ENCODE data around the gene FLG. TPM values are rescaled to one million over a fixed set of nuclear protein-coding genes. Genes with fewer than 3 reads are reported as not detected.
"Not testable (repeated sequence)": the region's sequence is repeated elsewhere in the genome, so short reads cannot be mapped to it uniquely, and the experiment has no call there.

The FLG gene
- total RNA-seq, 1 experiment from 2014 or later, result not detected

DNA sequence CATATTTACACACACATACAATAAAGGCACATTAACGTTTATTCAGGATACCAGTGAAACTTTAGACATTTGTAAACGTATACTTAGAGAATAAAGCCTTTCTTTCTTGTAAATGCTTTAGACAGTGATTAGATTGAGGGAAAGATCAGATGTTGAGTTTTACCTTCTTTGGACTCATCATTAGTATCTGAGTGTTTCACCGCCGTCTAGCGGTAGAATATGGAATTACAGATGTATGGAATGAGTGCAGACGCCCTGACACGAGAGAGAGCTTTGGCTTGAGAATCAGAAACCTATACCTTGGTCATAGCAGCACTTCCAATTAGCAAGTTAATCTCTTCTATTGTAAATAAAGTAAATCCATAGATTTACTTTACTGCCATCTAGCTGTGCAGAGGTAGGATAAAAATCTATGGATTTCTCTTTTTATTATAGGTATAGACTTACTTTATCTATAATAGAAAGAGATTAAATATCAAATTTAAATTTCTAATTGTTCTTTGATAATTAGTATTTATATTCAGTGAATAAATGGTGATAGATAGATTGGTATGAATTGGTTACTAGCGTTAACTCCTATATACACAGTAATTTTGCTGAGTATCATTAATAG, 22.2 kb upstream of the FLG start:
- no peaks in the 10 kb centered on the region for H3K4me1 ChIP-seq (ENCODE audit: low read length)
- H3K36me3 ChIP-seq (ENCODE audit: insufficient read depth, low read length), result no peaks in the 10 kb centered on the region
- no peak overlapping the region for H3K9ac ChIP-seq (ENCODE audit: low read length)
- no peaks in the 10 kb centered on the region for H3K79me2 ChIP-seq (ENCODE audit: low read length)
- no peak overlapping the region for H2AFZ ChIP-seq (ENCODE audit: low read length)
- DNase-seq, result peak; percentile 88
- H3K9me2 ChIP-seq (replicated peaks; ENCODE audit: insufficient read depth, low read length), result no peaks in the 10 kb centered on the region
- H3K9me3 ChIP-seq (ENCODE audit: low read length), result no peaks in the 10 kb centered on the region
- no peaks in the 10 kb centered on the region for H4K20me1 ChIP-seq (ENCODE audit: insufficient read depth, low read depth, low read length)
- H3K27ac ChIP-seq (ENCODE audit: low read length), result no peak overlapping the region
- no peak overlapping the region for H3K4me3 ChIP-seq (ENCODE audit: low read length)
- H3K27me3 ChIP-seq (ENCODE audit: low read length), result no peaks in the 10 kb centered on the region
- H3K4me2 ChIP-seq (ENCODE audit: low read depth, low read length, poor library complexity, severe bottlenecking), result no peak overlapping the region

DNA sequence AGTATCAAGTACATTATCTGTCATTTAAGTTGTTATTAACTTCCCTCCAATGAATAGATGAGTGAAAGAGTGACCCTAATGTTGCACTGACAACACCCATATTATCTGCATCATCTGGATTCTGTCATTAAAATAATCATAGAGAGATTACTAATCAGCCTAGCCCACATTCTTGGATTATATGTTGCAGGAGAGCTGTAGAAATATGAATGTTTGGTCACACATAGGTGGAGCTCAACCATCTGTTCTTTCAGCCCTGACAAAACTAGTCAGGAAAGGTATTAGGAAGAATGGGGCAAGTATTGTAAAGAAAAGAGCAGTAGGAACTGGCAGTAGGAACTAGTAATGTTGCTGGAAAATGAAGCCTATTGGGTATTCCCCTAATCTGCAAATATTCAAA, 19.4 kb upstream of the FLG start:
- no peaks in the 10 kb centered on the region for H3K4me1 ChIP-seq (ENCODE audit: low read length)
- H3K27me3 ChIP-seq (ENCODE audit: low read length), result no peaks in the 10 kb centered on the region
- H3K27ac ChIP-seq (ENCODE audit: low read length), result no peak overlapping the region
- no peaks in the 10 kb centered on the region for H3K9me3 ChIP-seq (ENCODE audit: low read length)
- DNase-seq, result no peak
- no peak overlapping the region for H3K4me3 ChIP-seq (ENCODE audit: low read length)
- H3K36me3 ChIP-seq (ENCODE audit: insufficient read depth, low read length), result no peaks in the 10 kb centered on the region
- no peak overlapping the region for H3K4me2 ChIP-seq (ENCODE audit: low read depth, low read length, poor library complexity, severe bottlenecking)
- no peak overlapping the region for H2AFZ ChIP-seq (ENCODE audit: low read length)
- H3K9ac ChIP-seq (ENCODE audit: low read length), result no peak overlapping the region
- H3K79me2 ChIP-seq (ENCODE audit: low read length), result no peaks in the 10 kb centered on the region
- no peaks in the 10 kb centered on the region for H4K20me1 ChIP-seq (ENCODE audit: insufficient read depth, low read depth, low read length)
- no peaks in the 10 kb centered on the region for H3K9me2 ChIP-seq (replicated peaks; ENCODE audit: insufficient read depth, low read length)

- H3K4me1 ChIP-seq (ENCODE audit: low read length), result no peaks in the 10 kb centered on the region
- no peak overlapping the region for H3K4me3 ChIP-seq (ENCODE audit: low read length)
- no peaks in the 10 kb centered on the region for H4K20me1 ChIP-seq (ENCODE audit: insufficient read depth, low read depth, low read length)
- no peak for DNase-seq
- no peak overlapping the region for H3K9ac ChIP-seq (ENCODE audit: low read length)
- no peak overlapping the region for H3K27ac ChIP-seq (ENCODE audit: low read length)
- no peaks in the 10 kb centered on the region for H3K27me3 ChIP-seq (ENCODE audit: low read length)
- H3K36me3 ChIP-seq (ENCODE audit: insufficient read depth, low read length), result no peaks in the 10 kb centered on the region
- no peak overlapping the region for H2AFZ ChIP-seq (ENCODE audit: low read length)
- H3K4me2 ChIP-seq (ENCODE audit: low read depth, low read length, poor library complexity, severe bottlenecking), result no peak overlapping the region
- H3K79me2 ChIP-seq (ENCODE audit: low read length), result no peaks in the 10 kb centered on the region
- no peaks in the 10 kb centered on the region for H3K9me3 ChIP-seq (ENCODE audit: low read length)
- no peaks in the 10 kb centered on the region for H3K9me2 ChIP-seq (replicated peaks; ENCODE audit: insufficient read depth, low read length)
Measured at GRCh38 chr1:152343006-152343405, 18.0 kb upstream of the FLG start.

DNA sequence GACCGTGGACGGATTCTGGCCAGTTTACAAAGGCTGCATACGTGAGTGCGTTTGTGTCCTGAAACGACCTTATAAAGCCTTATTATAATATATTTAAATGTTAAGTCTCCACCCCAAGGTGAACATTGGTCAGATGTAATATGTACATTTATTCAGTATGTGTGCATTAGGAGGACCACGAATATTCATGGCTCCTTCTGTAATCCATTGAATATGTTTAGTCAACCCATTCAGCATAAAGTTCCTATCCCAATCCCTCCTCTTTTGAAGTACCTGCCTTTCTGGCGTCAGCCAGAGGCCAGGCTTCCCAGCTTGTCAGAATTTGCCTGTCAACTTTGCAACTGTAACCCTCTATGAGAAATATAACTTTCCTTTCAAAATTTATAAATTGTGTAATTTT, 10.4 kb upstream of the FLG start:
- DNase-seq, result no peak
- Histone ChIP-seq H3K79me2 (ENCODE audit: low read length) (no peaks in the 10 kb centered on the region), H4K20me1 (ENCODE audit: insufficient read depth, low read depth, low read length) (no peaks in the 10 kb centered on the region), H3K9me2 (replicated peaks; ENCODE audit: insufficient read depth, low read length) (no peaks in the 10 kb centered on the region), H2AFZ (ENCODE audit: low read length) (no peak overlapping the region), H3K27ac (ENCODE audit: low read length) (no peak overlapping the region), H3K4me3 (ENCODE audit: low read length) (no peak overlapping the region), H3K4me1 (ENCODE audit: low read length) (no peaks in the 10 kb centered on the region), H3K9ac (ENCODE audit: low read length) (no peak overlapping the region), H3K36me3 (ENCODE audit: insufficient read depth, low read length) (no peaks in the 10 kb centered on the region), H3K27me3 (ENCODE audit: low read length) (no peaks in the 10 kb centered on the region), H3K9me3 (ENCODE audit: low read length) (no peaks in the 10 kb centered on the region), H3K4me2 (ENCODE audit: low read depth, low read length, poor library complexity, severe bottlenecking) (no peak overlapping the region)

DNA sequence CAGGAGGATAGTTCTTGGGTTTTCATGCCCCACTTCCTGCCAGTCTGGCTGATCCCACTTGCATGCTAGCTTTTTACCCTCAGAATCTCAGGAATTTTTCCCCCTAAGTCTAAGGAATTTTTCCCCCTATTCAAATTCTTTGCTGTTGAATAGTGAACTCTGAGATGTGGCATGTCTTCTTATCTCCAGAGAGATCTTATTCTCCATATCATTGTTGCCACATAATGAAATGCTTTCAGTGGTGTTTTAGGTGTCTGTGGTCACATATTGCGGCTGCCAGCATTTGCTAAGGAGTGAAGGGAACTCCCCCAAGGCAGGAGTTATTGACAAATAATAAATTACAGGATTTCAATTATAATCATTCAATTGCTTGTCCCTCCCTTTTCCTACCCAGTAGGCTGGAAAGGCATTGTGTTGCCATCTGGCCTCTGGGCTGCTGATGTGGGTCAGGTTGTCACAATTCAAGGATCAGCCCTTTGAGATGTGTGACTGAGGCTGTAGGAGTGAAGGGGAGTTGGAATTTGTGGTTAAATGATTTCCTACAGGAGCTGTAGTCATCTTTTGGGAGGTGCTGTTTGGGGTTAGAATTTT, 3.9 kb upstream of the FLG start:
- Histone ChIP-seq H3K4me2 (ENCODE audit: low read depth, low read length, poor library complexity, severe bottlenecking) (no peak overlapping the region), H3K4me3 (ENCODE audit: low read length) (no peak overlapping the region), H3K4me1 (ENCODE audit: low read length) (no peaks in the 10 kb centered on the region), H3K36me3 (ENCODE audit: insufficient read depth, low read length) (no peaks in the 10 kb centered on the region), H3K27ac (ENCODE audit: low read length) (no peak overlapping the region), H3K9ac (ENCODE audit: low read length) (no peak overlapping the region), H3K27me3 (ENCODE audit: low read length) (no peaks in the 10 kb centered on the region), H2AFZ (ENCODE audit: low read length) (no peak overlapping the region), H4K20me1 (ENCODE audit: insufficient read depth, low read depth, low read length) (no peaks in the 10 kb centered on the region), H3K9me2 (replicated peaks; ENCODE audit: insufficient read depth, low read length) (no peaks in the 10 kb centered on the region), H3K9me3 (ENCODE audit: low read length) (no peaks in the 10 kb centered on the region), H3K79me2 (ENCODE audit: low read length) (no peaks in the 10 kb centered on the region)
- no peak for DNase-seq

DNA sequence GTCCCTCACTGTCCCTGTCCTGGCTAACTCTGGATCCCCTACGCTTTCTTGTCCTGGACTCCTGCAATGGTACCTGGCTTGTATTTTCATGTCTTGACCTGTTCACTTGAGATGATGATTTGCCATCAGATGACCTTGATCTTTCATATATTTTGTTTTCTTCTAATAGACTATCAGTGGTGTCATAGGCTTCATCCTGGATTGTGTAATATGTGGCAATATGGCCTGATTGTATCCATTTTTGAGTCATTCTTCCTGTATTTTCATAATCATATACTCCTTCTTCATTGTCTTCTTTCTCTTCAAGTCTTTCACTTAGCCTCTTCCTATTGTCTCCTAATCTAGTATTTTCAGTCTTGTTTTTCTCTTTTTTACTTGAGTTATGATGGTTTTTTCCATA, 11.1 kb downstream of the FLG start:
- no peak for DNase-seq
- H4K20me1 ChIP-seq (ENCODE audit: insufficient read depth, low read depth, low read length), result no peaks in the 10 kb centered on the region
- H3K4me1 ChIP-seq (ENCODE audit: low read length), result no peaks in the 10 kb centered on the region
- H3K36me3 ChIP-seq (ENCODE audit: insufficient read depth, low read length), result no peaks in the 10 kb centered on the region
- no peak overlapping the region for H2AFZ ChIP-seq (ENCODE audit: low read length)
- no peaks in the 10 kb centered on the region for H3K79me2 ChIP-seq (ENCODE audit: low read length)
- no peak overlapping the region for H3K4me2 ChIP-seq (ENCODE audit: low read depth, low read length, poor library complexity, severe bottlenecking)
- no peaks in the 10 kb centered on the region for H3K9me3 ChIP-seq (ENCODE audit: low read length)
- no peaks in the 10 kb centered on the region for H3K27me3 ChIP-seq (ENCODE audit: low read length)
- H3K9ac ChIP-seq (ENCODE audit: low read length), result no peak overlapping the region
- no peaks in the 10 kb centered on the region for H3K9me2 ChIP-seq (replicated peaks; ENCODE audit: insufficient read depth, low read length)
- H3K27ac ChIP-seq (ENCODE audit: low read length), result no peak overlapping the region
- no peak overlapping the region for H3K4me3 ChIP-seq (ENCODE audit: low read length)

GRCh38 chr1:152313319-152313801, 11.7 kb downstream of the FLG start:
- H2AFZ ChIP-seq (ENCODE audit: low read length), result no peak overlapping the region
- no peaks in the 10 kb centered on the region for H3K79me2 ChIP-seq (ENCODE audit: low read length)
- H3K9me2 ChIP-seq (replicated peaks; ENCODE audit: insufficient read depth, low read length), result no peaks in the 10 kb centered on the region
- no peak overlapping the region for H3K4me2 ChIP-seq (ENCODE audit: low read depth, low read length, poor library complexity, severe bottlenecking)
- H3K9ac ChIP-seq (ENCODE audit: low read length), result no peak overlapping the region
- no peaks in the 10 kb centered on the region for H3K4me1 ChIP-seq (ENCODE audit: low read length)
- no peak overlapping the region for H3K27ac ChIP-seq (ENCODE audit: low read length)
- H3K9me3 ChIP-seq (ENCODE audit: low read length), result no peaks in the 10 kb centered on the region
- DNase-seq, result no peak
- H3K36me3 ChIP-seq (ENCODE audit: insufficient read depth, low read length), result no peaks in the 10 kb centered on the region
- H3K27me3 ChIP-seq (ENCODE audit: low read length), result no peaks in the 10 kb centered on the region
- H4K20me1 ChIP-seq (ENCODE audit: insufficient read depth, low read depth, low read length), result no peaks in the 10 kb centered on the region
- no peak overlapping the region for H3K4me3 ChIP-seq (ENCODE audit: low read length)

GRCh38 chr1:152312169-152312568, 12.9 kb downstream of the FLG start:
- H3K4me2 ChIP-seq (ENCODE audit: low read depth, low read length, poor library complexity, severe bottlenecking); H4K20me1 ChIP-seq (ENCODE audit: insufficient read depth, low read depth, low read length); DNase-seq; H3K9me3 ChIP-seq (ENCODE audit: low read length); H2AFZ ChIP-seq (ENCODE audit: low read length); H3K9ac ChIP-seq (ENCODE audit: low read length); H3K9me2 ChIP-seq (replicated peaks; ENCODE audit: insufficient read depth, low read length); H3K27me3 ChIP-seq (ENCODE audit: low read length); H3K27ac ChIP-seq (ENCODE audit: low read length); H3K4me1 ChIP-seq (ENCODE audit: low read length); H3K36me3 ChIP-seq (ENCODE audit: insufficient read depth, low read length); H3K4me3 ChIP-seq (ENCODE audit: low read length); H3K79me2 ChIP-seq (ENCODE audit: low read length): not testable (repeated sequence)

Measured in Karpas-422 (cell line).